ENCODE results near the gene PTPRK. TPM values are rescaled to one million over a fixed set of nuclear protein-coding genes. Genes with fewer than 3 reads are reported as not detected.

PTPRK gene
- total and polyA plus RNA-seq, 2 of the 8 experiments (the other 6 are each of a cell fraction or from before 2014, with no cell fraction given) = 11.4 to 47.3 TPM

- no peaks in the 10 kb centered on the region for H3K9me3 ChIP-seq (ENCODE audit: insufficient read depth in 2 of 2, low read depth in 1 of 2, low read length in 1 of 2)
- no peak overlapping the region for H3K4ac ChIP-seq (replicated peaks; ENCODE audit: insufficient read length, low read depth, low read length)
- no peaks in the 10 kb centered on the region for H3K36me3 ChIP-seq (ENCODE audit: control insufficient read depth in 2 of 4, insufficient read depth in 4 of 4, low read length in 3 of 4)
- no peak for DNase-seq (ENCODE audit: low read depth in 1 of 2, low spot score in 2 of 2)
- H2BK12ac ChIP-seq (ENCODE audit: low read depth, low read length) = no peak overlapping the region
- peaks cover 0 to 7% (median 3%) of the 10 kb centered on the region in 4 experiments; a peak in 2 of 7 replicates for H3K4me1 ChIP-seq (replicated peaks in 1 of 4; ENCODE audit: control insufficient read depth in 3 of 4, insufficient read depth in 4 of 4, low read length in 3 of 4)
- no peak overlapping the region for H3K14ac ChIP-seq (ENCODE audit: insufficient read length)
- ChIA-PET CTCF (ENCODE audit: partially characterized antibody) (interaction anchor here (1.6 to 2.2 kb wide), 2 partner anchors 15 to 17 kb away, joined by 4 to 8 read pairs; no protein-coding TSS in a partner anchor), POLR2A (ENCODE audit: partially characterized antibody) (no interaction called here)
- no peak for TF ChIP-seq EZH2 (IDR thresholded peaks at IDR 0.05; ENCODE audit: low read depth, low read length, severe bottlenecking)
- H2AK5ac ChIP-seq (ENCODE audit: low read depth, low read length) = no peak overlapping the region
- H3K56ac ChIP-seq (replicated peaks; ENCODE audit: insufficient read length, low read depth, low read length) = no peak overlapping the region
- no peak overlapping the region for H4K91ac ChIP-seq (replicated peaks; ENCODE audit: insufficient read length, low read length)
- H4K8ac ChIP-seq (ENCODE audit: extremely low read depth, insufficient read depth, low read length) = no peak overlapping the region
- H3K4me2 ChIP-seq (ENCODE audit: insufficient read depth in 1 of 2, low read depth in 2 of 2, low read length in 2 of 2) = no peak overlapping the region
- no peak overlapping the region for H2BK120ac ChIP-seq (replicated peaks; ENCODE audit: low read depth, low read length)
- H2BK20ac ChIP-seq (ENCODE audit: low read length) = no peak overlapping the region
- no peak overlapping the region for H4K5ac ChIP-seq (ENCODE audit: insufficient read length, low read depth, low read length)
- H4K20me1 ChIP-seq (replicated peaks in 1 of 2; ENCODE audit: control insufficient read depth in 1 of 2, insufficient read depth in 2 of 2, low read length in 2 of 2) = no peaks in the 10 kb centered on the region
- H2AFZ ChIP-seq (ENCODE audit: low read length) = no peak overlapping the region
- peaks cover 0 to 38% of the 10 kb centered on the region in 2 experiments; a peak in 3 of 4 replicates for H3K79me2 ChIP-seq (ENCODE audit: control insufficient read depth in 1 of 2, insufficient read depth in 2 of 2, low read length in 2 of 2)
- H2BK15ac ChIP-seq (ENCODE audit: low read length) = no peak overlapping the region
- peaks cover 2% of the 10 kb centered on the region; the same call in 1 of the 2 replicates for H3K79me1 ChIP-seq (ENCODE audit: low read depth, low read length)
- no peaks in the 10 kb centered on the region for H3K27me3 ChIP-seq (replicated peaks in 1 of 4; ENCODE audit: control insufficient read depth in 3 of 4, extremely low read depth in 1 of 4, insufficient read depth in 3 of 4, low read length in 3 of 4)
- H3K23ac ChIP-seq (ENCODE audit: insufficient read length) = no peak overlapping the region
- no peak overlapping the region for H3K9ac ChIP-seq (replicated peaks in 1 of 4; ENCODE audit: extremely low read depth in 1 of 4, low read depth in 3 of 4, low read length in 3 of 4)
- H3K4me3 ChIP-seq (ENCODE audit: extremely low read depth in 1 of 4, insufficient read depth in 2 of 4, low read depth in 3 of 4, low read length in 4 of 4) = no peak overlapping the region
- no peaks in the 10 kb centered on the region for H3K23me2 ChIP-seq (ENCODE audit: low read depth, low read length)
- H2BK5ac ChIP-seq (ENCODE audit: low read depth, low read length) = no peak overlapping the region
- no peak overlapping the region for H3K27ac ChIP-seq (ENCODE audit: low read depth, low read length)
- no peak for FAIRE-seq
- H3K18ac ChIP-seq (ENCODE audit: extremely low read depth, low read length) = 0 out of 2 replicates have a peak overlapping the region, but pooled peaks have one; percentile 16
- 88% methylated on average over 2 of the region's 2 CpGs; no CpG with 5 or more reads in 1 of the 2 experiments for WGBS, 2 experiments (ENCODE audit: extremely low coverage in 1 of 2, insufficient coverage in 1 of 2, insufficient read length in 1 of 2, insufficient replicate concordance in 2 of 2, low coverage in 1 of 2, low lambda C conversion rate in 2 of 2, missing lambda C conversion rate in 1 of 2)
Measured at GRCh38 chr6:128310451-128310850, 209.9 kb downstream of the PTPRK start.
